Subcutaneous abdominal adipose tissue (tissue), 5 donors: ENCODE measurements around the gene RNF130.
A peak's percentile ranks its signal among the peaks of the same experiment; 100 is the strongest.

Experiments
- H3K27ac ChIP-seq: one replicate; pipeline ENCODE4 v1.7.0; 2013; ENCODE audit warnings: low read depth, mild to moderate bottlenecking, inconsistent platforms, low read length, moderate library complexity
- H3K27me3 ChIP-seq, 5 donors: one replicate each; pipeline ENCODE4 v1.7.0; 2013; ENCODE audit warnings: low read length in 5 of 5, inconsistent platforms in 1 of 5; ENCODE audit not compliant: control insufficient read depth in 5 of 5, insufficient read depth in 4 of 5
- H3K36me3 ChIP-seq, 5 donors: one replicate each; pipeline ENCODE4 v1.7.0; 2013; ENCODE audit warnings: low read length in 5 of 5; ENCODE audit not compliant: control insufficient read depth in 5 of 5, insufficient read depth in 5 of 5
- H3K4me1 ChIP-seq, 5 donors: one replicate each; pipeline ENCODE4 v1.7.0; 2013; ENCODE audit warnings: low read length in 5 of 5, mild to moderate bottlenecking in 3 of 5, moderate library complexity in 1 of 5; ENCODE audit not compliant: control insufficient read depth in 5 of 5, insufficient read depth in 5 of 5
- H3K4me3 ChIP-seq, 5 donors: one replicate each; pipeline ENCODE4 v1.7.0; 2013; ENCODE audit warnings: low read length in 5 of 5, low read depth in 1 of 5
- H3K9ac ChIP-seq, 5 donors: one replicate each; pipeline ENCODE4 v1.7.0; 2013; ENCODE audit warnings: low read length in 5 of 5, mild to moderate bottlenecking in 4 of 5, moderate library complexity in 3 of 5
- H3K9me3 ChIP-seq, 5 donors: one replicate each; pipeline ENCODE4 v1.7.0; 2013; ENCODE audit warnings: low read length in 5 of 5; ENCODE audit not compliant: control insufficient read depth in 5 of 5
- donor health status: healthy.
- donor health status: healthy.
- donor health status: healthy.
- donor health status: healthy.
- donor health status: healthy.

RNF130 gene

GRCh38 chr5:179914032-179914755, 157.4 kb downstream of the RNF130 start:
- no peak overlapping the region for H3K27ac ChIP-seq
- no peak overlapping the region for H3K4me3 ChIP-seq
- no peaks in the 10 kb centered on the region for H3K9me3 ChIP-seq
- peaks cover 0 to 3% (median 0%) of the 10 kb centered on the region in 5 donors for H3K27me3 ChIP-seq
- H3K36me3 ChIP-seq: no peaks in the 10 kb centered on the region
- H3K9ac ChIP-seq: no peak overlapping the region
- peaks cover 0 to 5% (median 0%) of the 10 kb centered on the region in 5 donors for H3K4me1 ChIP-seq

- Histone ChIP-seq H3K4me1 (peaks cover 0 to 10% (median 4%) of the 10 kb centered on the region in 5 donors), H3K27ac (no peak overlapping the region), H3K27me3 (peaks cover 0 to 3% (median 0%) of the 10 kb centered on the region in 5 donors), H3K4me3 (no peak overlapping the region), H3K9ac (no peak overlapping the region), H3K9me3 (no peaks in the 10 kb centered on the region), H3K36me3 (no peaks in the 10 kb centered on the region)
Measured at GRCh38 chr5:179913461-179913860, 158.1 kb downstream of the RNF130 start.

GRCh38 chr5:179912951-179913350, 158.6 kb downstream of the RNF130 start:
- no peaks in the 10 kb centered on the region for H3K36me3 ChIP-seq
- H3K9me3 ChIP-seq: no peaks in the 10 kb centered on the region
- H3K4me1 ChIP-seq: peaks cover 0 to 15% (median 9%) of the 10 kb centered on the region in 5 donors
- no peak overlapping the region for H3K9ac ChIP-seq
- peaks cover 0 to 3% (median 0%) of the 10 kb centered on the region in 5 donors for H3K27me3 ChIP-seq
- H3K27ac ChIP-seq: no peak overlapping the region
- H3K4me3 ChIP-seq: no peak overlapping the region

GRCh38 chr5:179912386-179912785, 159.2 kb downstream of the RNF130 start:
- H3K4me1 ChIP-seq: peaks cover 0 to 16% (median 9%) of the 10 kb centered on the region in 5 donors
- H3K4me3 ChIP-seq: no peak overlapping the region
- peaks cover 0 to 3% (median 0%) of the 10 kb centered on the region in 5 donors for H3K27me3 ChIP-seq
- H3K27ac ChIP-seq: no peak overlapping the region
- H3K9me3 ChIP-seq: no peaks in the 10 kb centered on the region
- no peaks in the 10 kb centered on the region for H3K36me3 ChIP-seq
- H3K9ac ChIP-seq: no peak overlapping the region

- H3K9ac ChIP-seq: no peak overlapping the region
- no peaks in the 10 kb centered on the region for H3K9me3 ChIP-seq
- no peaks in the 10 kb centered on the region for H3K27me3 ChIP-seq
- H3K27ac ChIP-seq: no peak overlapping the region
- H3K4me1 ChIP-seq: peaks cover 0 to 28% (median 23%) of the 10 kb centered on the region in 5 donors
- H3K4me3 ChIP-seq: no peak overlapping the region
- H3K36me3 ChIP-seq: peaks cover 0 to 9% (median 4%) of the 10 kb centered on the region in 5 donors
Measured at GRCh38 chr5:179909224-179909623, 162.3 kb downstream of the RNF130 start.

- Histone ChIP-seq H3K4me1 (peaks cover 0 to 26% (median 21%) of the 10 kb centered on the region in 5 donors), H3K36me3 (peaks cover 0 to 14% (median 9%) of the 10 kb centered on the region in 5 donors), H3K4me3 (peak overlapping the region in 3 of 5 donors; percentile 67 to 74 (median 73)), H3K27ac (peak overlapping the region; percentile 16), H3K9ac (peak overlapping the region in 2 of 5 donors; percentile 62 to 69), H3K27me3 (no peaks in the 10 kb centered on the region), H3K9me3 (no peaks in the 10 kb centered on the region)
Measured at GRCh38 chr5:179908528-179908927, 163.0 kb downstream of the RNF130 start.

- Histone ChIP-seq H3K36me3 (peaks cover 0 to 22% (median 16%) of the 10 kb centered on the region in 5 donors), H3K9me3 (no peaks in the 10 kb centered on the region), H3K9ac (peak within 1 kb of the TSS in 4 of 5 donors; percentile 74 to 89 (median 81)), H3K4me3 (peak within 1 kb of the TSS; percentile 71 to 85 (median 78)), H3K4me1 (peaks cover 0 to 29% (median 22%) of the 10 kb centered on the region in 5 donors), H3K27ac (peak within 1 kb of the TSS; percentile 46), H3K27me3 (no peaks in the 10 kb centered on the region)
Measured at GRCh38 chr5:179907556-179908324, 163.8 kb downstream of the RNF130 start, which contains the start of gene TBC1D9B. Gene TBC1D9B (minus strand): TSS chr5:179907897. CDS start chr5:179907821, 76 bp downstream.

GRCh38 chr5:179906795-179907555, 164.6 kb downstream of the RNF130 start:
- Histone ChIP-seq H3K27ac (peak overlapping the region; percentile 46), H3K4me3 (peak overlapping the region; percentile 71 to 85 (median 78)), H3K9me3 (no peaks in the 10 kb centered on the region), H3K4me1 (peaks cover 1 to 36% (median 30%) of the 10 kb centered on the region in 5 donors), H3K9ac (peak overlapping the region in 4 of 5 donors; percentile 74 to 89 (median 81)), H3K36me3 (peaks cover 0 to 28% (median 19%) of the 10 kb centered on the region in 5 donors), H3K27me3 (no peaks in the 10 kb centered on the region)

GRCh38 chr5:179906294-179906794, 165.2 kb downstream of the RNF130 start:
- H3K27ac ChIP-seq: peak overlapping the region; percentile 46

More at GRCh38 chr5:179906294-179906794, 165.2 kb downstream of the RNF130 start:
- Histone ChIP-seq H3K4me1 (peaks cover 1 to 40% (median 30%) of the 10 kb centered on the region in 5 donors), H3K36me3 (peaks cover 0 to 29% (median 20%) of the 10 kb centered on the region in 5 donors), H3K27me3 (no peaks in the 10 kb centered on the region), H3K4me3 (peak overlapping the region in 4 of 5 donors; percentile 71 to 81 (median 76)), H3K9me3 (no peaks in the 10 kb centered on the region), H3K9ac (peak overlapping the region in 3 of 5 donors; percentile 77 to 89 (median 85))
